ENCODE results near the gene DDX55. TPM values are rescaled to one million over a fixed set of nuclear protein-coding genes. Genes with fewer than 3 reads are reported as not detected.

The DDX55 gene
- total and polyA plus RNA-seq, 9 donors, result 12.0 to 26.6 (median 18.3) TPM

GRCh38 chr12:123659996-123660727 lies 58.3 kb downstream of the DDX55 start:
- H3K27ac ChIP-seq, result no peak overlapping the region
- WGBS, 3 donors, result 57 to 61% (median 60%) methylated on average over 5 of the region's 5 CpGs
- no peaks in the 10 kb centered on the region for H3K36me3 ChIP-seq

GRCh38 chr12:123667771-123668170 lies 65.9 kb downstream of the DDX55 start:
- Histone ChIP-seq H3K27me3 (no peaks in the 10 kb centered on the region), H3K4me1 (ENCODE audit: insufficient read depth) (peaks cover 2% of the 10 kb centered on the region), H3K4me3 (no peak overlapping the region), H3K36me3 (no peaks in the 10 kb centered on the region), H3K27ac (no peak overlapping the region), H3K9me3 (no peaks in the 10 kb centered on the region)
- DNase-seq, result no peak
- WGBS, 3 donors, result 83 to 92% (median 87%) methylated on average over 8 of the region's 8 CpGs
- intact Hi-C loops (cut with DNase I), result no loop called here
- TF ChIP-seq POLR2A (IDR thresholded peaks at IDR 0.05) (no peak), EP300 (IDR thresholded peaks at IDR 0.05) (no peak)
- TF ChIP-seq, protein P1, sequence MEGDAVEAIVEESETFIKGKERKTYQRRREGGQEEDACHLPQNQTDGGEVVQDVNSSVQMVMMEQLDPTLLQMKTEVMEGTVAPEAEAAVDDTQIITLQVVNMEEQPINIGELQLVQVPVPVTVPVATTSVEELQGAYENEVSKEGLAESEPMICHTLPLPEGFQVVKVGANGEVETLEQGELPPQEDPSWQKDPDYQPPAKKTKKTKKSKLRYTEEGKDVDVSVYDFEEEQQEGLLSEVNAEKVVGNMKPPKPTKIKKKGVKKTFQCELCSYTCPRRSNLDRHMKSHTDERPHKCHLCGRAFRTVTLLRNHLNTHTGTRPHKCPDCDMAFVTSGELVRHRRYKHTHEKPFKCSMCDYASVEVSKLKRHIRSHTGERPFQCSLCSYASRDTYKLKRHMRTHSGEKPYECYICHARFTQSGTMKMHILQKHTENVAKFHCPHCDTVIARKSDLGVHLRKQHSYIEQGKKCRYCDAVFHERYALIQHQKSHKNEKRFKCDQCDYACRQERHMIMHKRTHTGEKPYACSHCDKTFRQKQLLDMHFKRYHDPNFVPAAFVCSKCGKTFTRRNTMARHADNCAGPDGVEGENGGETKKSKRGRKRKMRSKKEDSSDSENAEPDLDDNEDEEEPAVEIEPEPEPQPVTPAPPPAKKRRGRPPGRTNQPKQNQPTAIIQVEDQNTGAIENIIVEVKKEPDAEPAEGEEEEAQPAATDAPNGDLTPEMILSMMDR (IDR thresholded peaks at IDR 0.05), result no peak

More at GRCh38 chr12:123659996-123660727, 58.3 kb downstream of the DDX55 start:
- H3K4me1 ChIP-seq (ENCODE audit: insufficient read depth), result no peaks in the 10 kb centered on the region
- no peaks in the 10 kb centered on the region for H3K9me3 ChIP-seq
- intact Hi-C loops (cut with DNase I), result no loop called here
- TF ChIP-seq, protein P1 (IDR thresholded peaks at IDR 0.05), result no peak
- TF ChIP-seq POLR2A (IDR thresholded peaks at IDR 0.05) (no peak), EP300 (IDR thresholded peaks at IDR 0.05) (no peak)
- no peak overlapping the region for H3K4me3 ChIP-seq
- DNase-seq, result no peak
- no peaks in the 10 kb centered on the region for H3K27me3 ChIP-seq

Small RNA genes within 50 kb of the gene (small RNA-seq; reads per million reads assigned to genes)
- gene SNORA9B, result not detected

Other genes starting within 250 kb of the DDX55 start
- 10 to 100 TPM; 13.7 to 34.0 (median 27.2) TPM for gene SBNO1, start 237.3 kb upstream of the DDX55 start, total RNA-seq
- 10 to 100 TPM in 1 of 2 donors, 1 to 10 TPM in 1; 5.7 to 12.5 TPM for gene SBNO1, start 237.3 kb upstream of the DDX55 start, polyA plus RNA-seq
- gene KMT5A, start 218.0 kb upstream of the DDX55 start, total RNA-seq, result 10 to 100 TPM; 14.4 to 31.0 (median 22.6) TPM
- 10 to 100 TPM; 21.6 to 47.9 TPM for gene KMT5A, start 218.0 kb upstream of the DDX55 start, polyA plus RNA-seq
- 1 to 10 TPM; 4.6 to 6.3 (median 5.8) TPM for gene RILPL2, start 165.4 kb upstream of the DDX55 start, total RNA-seq
- gene RILPL2, start 165.4 kb upstream of the DDX55 start, polyA plus RNA-seq, result 1 to 10 TPM; 8.0 to 8.7 TPM
- gene SNRNP35, start 144.0 kb upstream of the DDX55 start, total RNA-seq, result 10 to 100 TPM; 13.7 to 18.4 (median 15.8) TPM
- gene SNRNP35, start 144.0 kb upstream of the DDX55 start, polyA plus RNA-seq, result 10 to 100 TPM; 24.7 to 39.9 TPM
- gene RILPL1, start 68.4 kb upstream of the DDX55 start, total RNA-seq, result 10 to 100 TPM in 6 of 7 donors, 1 to 10 TPM in 1; 9.8 to 25.1 (median 23.9) TPM
- gene RILPL1, start 68.4 kb upstream of the DDX55 start, polyA plus RNA-seq, result 10 to 100 TPM; 11.1 to 13.8 TPM
- gene TMED2, start 17.5 kb upstream of the DDX55 start, total RNA-seq, result 100 to 1,000 TPM in 6 of 7 donors, 10 to 100 TPM in 1; 96.3 to 250 (median 182) TPM
- 100 to 1,000 TPM; 106 to 228 TPM for gene TMED2, start 17.5 kb upstream of the DDX55 start, polyA plus RNA-seq
- gene EIF2B1, start 31.6 kb downstream of the DDX55 start, total RNA-seq, result 10 to 100 TPM; 33.0 to 80.8 (median 41.7) TPM
- 10 to 100 TPM; 27.1 to 47.6 TPM for gene EIF2B1, start 31.6 kb downstream of the DDX55 start, polyA plus RNA-seq
- gene GTF2H3, start 31.7 kb downstream of the DDX55 start, total RNA-seq, result 10 to 100 TPM in 6 of 7 donors, 1 to 10 TPM in 1; 8.1 to 29.5 (median 21.2) TPM
- gene GTF2H3, start 31.7 kb downstream of the DDX55 start, polyA plus RNA-seq, result 10 to 100 TPM in 1 of 2 donors, 1 to 10 TPM in 1; 9.3 to 27.8 TPM
- gene TCTN2, start 69.0 kb downstream of the DDX55 start, total RNA-seq, result 10 to 100 TPM; 13.2 to 26.4 (median 18.8) TPM
- gene TCTN2, start 69.0 kb downstream of the DDX55 start, polyA plus RNA-seq, result 10 to 100 TPM; 13.1 to 17.6 TPM
- gene ATP6V0A2, start 110.3 kb downstream of the DDX55 start, total RNA-seq, result 10 to 100 TPM; 14.3 to 35.4 (median 16.5) TPM
- 1 to 10 TPM; 5.0 to 8.8 TPM for gene ATP6V0A2, start 110.3 kb downstream of the DDX55 start, polyA plus RNA-seq
- gene DNAH10, start 160.2 kb downstream of the DDX55 start, total RNA-seq, result 10 to 100 TPM in 1 of 7 donors, 1 to 10 TPM in 2, under 1 TPM in 4; 0.05 to 20.2 (median 0.97) TPM
- gene DNAH10, start 160.2 kb downstream of the DDX55 start, polyA plus RNA-seq, result under 1 TPM; 0.07 to 0.27 TPM